HCT116 (cell line): ENCODE results near the gene BRD2. TPM values are rescaled to one million over a fixed set of nuclear protein-coding genes. Genes with fewer than 3 reads are reported as not detected.

Source experiments
- ATAC-seq: fragments of 200-7000 bp; cut with Tn5 transposase; 2 replicates; pipeline ENCODE4 v1.9.1; 2020; ENCODE audit warnings: mild to moderate bottlenecking, moderate library complexity
- BruUV-seq: library from RNA; stranded (reverse); fragments of 400-500 nt; replicated peaks from 2 replicates; lab custom pipeline; 2021; lab: Mats Ljungman, UMichigan
- CTCF ChIA-PET: fragments of 300-600 bp; sonication (Branson Sonifier 250); formaldehyde crosslinking; loops from one replicate; lab custom pipeline; 2021; ENCODE audit warnings: antibody characterized with exemption; lab: Charles Lee
- POLR2A ChIA-PET: fragments of 300-600, 350-600 bp; sonication (Branson Sonifier 250); formaldehyde crosslinking; loops from one replicate; lab custom pipeline; 2021; ENCODE audit warnings: antibody characterized with exemption; lab: Charles Lee
- RAD21 ChIA-PET, 2 experiments: fragments of 300-600 bp; sonication (Branson Sonifier 250); formaldehyde crosslinking; loops; one replicate each; lab custom pipeline; 2023; ENCODE audit warnings: low total read pairs in 2 of 2; ENCODE audit not compliant: uncharacterized antibody in 2 of 2, unreplicated experiment in 2 of 2, low non-redundant PET in 1 of 2; lab: Charles Lee
- DNase-seq: peaks from one replicate; pipeline ENCODE4 v3.0.0-alpha.2; 2010; ENCODE audit warnings: low read depth, low spot score
- H2AFZ ChIP-seq: fragments of 200-600 bp; shearing (Covaris generic), sonication (generic); 2 replicates; pipeline ENCODE4 v1.6.1; 2017; ENCODE audit warnings: low read depth, mixed run types, mixed read lengths, antibody characterized with exemption, low read length; ENCODE audit not compliant: poor library complexity, severe bottlenecking
- H3K27ac ChIP-seq: 2 replicates; pipeline ENCODE4 v1.5.1; 2012; ENCODE audit warnings: low read depth, low read length
- H3K27me3 ChIP-seq: fragments of 200-600 bp; sonication (generic); 2 replicates; pipeline ENCODE4 v1.6.1; 2016; ENCODE audit warnings: mixed run types, low read length, mixed read lengths; ENCODE audit not compliant: insufficient read depth
- H3K36me3 ChIP-seq, 2 experiments: fragments of 200-500 bp in 1 of 2; fragments of 200-600 bp in 1 of 2; sonication (Bioruptor generic) in 1 of 2; sonication (generic) in 1 of 2; 2 replicates each; pipeline versions ENCODE4 v1.5.1 to v1.6.1; 2014 to 2016; ENCODE audit warnings: low read length in 2 of 2, inconsistent platforms in 1 of 2, mixed read lengths in 1 of 2, mixed run types in 1 of 2; ENCODE audit not compliant: insufficient read depth in 2 of 2, control insufficient read depth in 1 of 2
- H3K4me1 ChIP-seq, 2 experiments: fragments of 200-600 bp in 1 of 2; sonication (generic) in 1 of 2; 2 replicates each; pipeline versions ENCODE4 v1.5.1 to v1.6.1; 2012 to 2017; ENCODE audit warnings: low read length in 2 of 2, inconsistent platforms in 1 of 2, mild to moderate bottlenecking in 1 of 2, mixed read lengths in 1 of 2, mixed run types in 1 of 2, moderate library complexity in 1 of 2; ENCODE audit not compliant: insufficient read depth in 2 of 2, control insufficient read depth in 1 of 2
- H3K4me2 ChIP-seq: fragments of 200-600 bp; sonication (generic); 2 replicates; pipeline ENCODE4 v1.6.1; 2017; ENCODE audit warnings: mixed run types, low read length, mixed read lengths
- H3K4me3 ChIP-seq, 2 experiments: fragments of 200-600 bp in 1 of 2; sonication (generic) in 1 of 2; replicated peaks in 1 of 2; 2 replicates each; pipeline ENCODE4 v1.5.1; 2011 to 2016; ENCODE audit warnings: low read length in 2 of 2, control low read depth in 1 of 2, low read depth in 1 of 2, mild to moderate bottlenecking in 1 of 2, mixed read lengths in 1 of 2, mixed run types in 1 of 2
- H3K79me2 ChIP-seq: fragments of 200-600 bp; sonication (generic); 2 replicates; pipeline ENCODE4 v1.6.1; 2017; ENCODE audit warnings: mild to moderate bottlenecking, mixed run types, low read length, moderate library complexity, mixed read lengths; ENCODE audit not compliant: insufficient read depth
- H3K9ac ChIP-seq: fragments of 200-600 bp; sonication (generic); 2 replicates; pipeline ENCODE4 v1.6.1; 2016; ENCODE audit warnings: low read length, mixed read lengths
- H3K9me2 ChIP-seq: fragments of 200-600 bp; sonication (generic), shearing (Covaris generic); 2 replicates; pipeline ENCODE4 v1.6.1; 2017; ENCODE audit warnings: mixed run types, mild to moderate bottlenecking, moderate library complexity; ENCODE audit not compliant: insufficient read depth
- H3K9me3 ChIP-seq, 2 experiments: fragments of 200-500 bp in 1 of 2; fragments of 200-600 bp in 1 of 2; sonication (Bioruptor generic) in 1 of 2; sonication (generic) in 1 of 2; 2 replicates each; pipeline ENCODE4 v1.6.1; 2014 to 2017; ENCODE audit warnings: low read length in 2 of 2, mixed read lengths in 2 of 2, inconsistent platforms in 1 of 2, low read depth in 1 of 2, mild to moderate bottlenecking in 1 of 2, mixed run types in 1 of 2, moderate library complexity in 1 of 2; ENCODE audit not compliant: control insufficient read depth in 1 of 2, insufficient read depth in 1 of 2
- H4K20me1 ChIP-seq: fragments of 200-600 bp; sonication (generic), shearing (Covaris generic); 2 replicates; pipeline ENCODE4 v1.6.1; 2017; ENCODE audit warnings: mixed run types, mild to moderate bottlenecking, moderate library complexity; ENCODE audit not compliant: insufficient read depth
- EGR1 ChIP-seq: IDR thresholded peaks from 2 replicates; pipeline ENCODE4 v1.6.1; 2012; ENCODE audit warnings: low read depth
- ELF1 ChIP-seq: IDR thresholded peaks from 2 replicates; pipeline ENCODE4 v1.6.1; 2012; ENCODE audit warnings: low read depth, borderline replicate concordance
- EZH2 ChIP-seq: fragments of 200-600 bp; sonication (generic); IDR thresholded peaks from 2 replicates; pipeline ENCODE4 v1.6.1; 2017; ENCODE audit warnings: antibody characterized with exemption, mixed run types
- POLR2A ChIP-seq: IDR thresholded peaks from 2 replicates; pipeline ENCODE4 v1.7.0; 2011; ENCODE audit warnings: borderline replicate concordance; ENCODE audit not compliant: insufficient read depth, insufficient read length; ENCODE audit errors: extremely low read depth
- POLR2AphosphoS5 ChIP-seq: IDR thresholded peaks from 2 replicates; pipeline ENCODE4 v1.6.1; 2011; ENCODE audit warnings: mild to moderate bottlenecking, low read depth, low read length, moderate library complexity
- TCF7L2 ChIP-seq: IDR thresholded peaks from 2 replicates; pipeline ENCODE4 v1.7.0; 2011; ENCODE audit warnings: borderline replicate concordance, inconsistent platforms; ENCODE audit not compliant: insufficient read depth, insufficient read length; ENCODE audit errors: extremely low read depth
- ZBTB33 ChIP-seq: IDR thresholded peaks from 2 replicates; pipeline ENCODE4 v1.6.1; 2011; ENCODE audit warnings: mild to moderate bottlenecking, low read length, moderate library complexity; ENCODE audit not compliant: insufficient replicate concordance; ENCODE audit errors: extremely low read depth
- ZFX ChIP-seq: fragments of 450-650 bp; IDR thresholded peaks from 2 replicates; pipeline ENCODE4 v1.6.1; 2017
- ZNF274 ChIP-seq: fragments of 200-500 bp; sonication (Bioruptor generic); IDR thresholded peaks from 2 replicates; pipeline ENCODE4 v1.6.1; 2014; ENCODE audit warnings: mild to moderate bottlenecking, low read depth, low read length, inconsistent platforms
- intact Hi-C: fragments of 100-400 bp; cut with micrococcal nuclease; formaldehyde crosslinking; loops from 2 replicates; pipeline ENCODE4 v1.10.0; 2022
- total RNA-seq: library from RNA; stranded (reverse); gene quantifications from one replicate; pipeline ENCODE4 v1.2.1, GENCODE V29; 2021; ENCODE audit not compliant: unreplicated experiment
- TF ChIP-seq, protein P1 (sequence below): IDR thresholded peaks from 2 replicates; pipeline ENCODE4 v1.6.1; 2012; ENCODE audit warnings: low read depth
- TF ChIP-seq, protein P2 (sequence below): IDR thresholded peaks from 2 replicates; pipeline ENCODE4 v1.6.1; 2012
- TF ChIP-seq, protein P3 (sequence below), 3 experiments: fragments of 200-600 bp in 1 of 3; sonication (generic) in 1 of 3; IDR thresholded peaks in 2 of 3; conservative IDR thresholded peaks in 1 of 3; 2 replicates each; pipeline ENCODE4 v1.5.1; 2012 to 2017; ENCODE audit warnings: low read depth in 2 of 3, low read length in 2 of 3, antibody characterized with exemption in 1 of 3, borderline replicate concordance in 1 of 3, control low read depth in 1 of 3, mild to moderate bottlenecking in 1 of 3, mixed read lengths in 1 of 3, mixed run types in 1 of 3, moderate library complexity in 1 of 3; ENCODE audit not compliant: insufficient read depth in 1 of 3

The BRD2 gene
- total RNA-seq, 1 experiment from 2014 or later: 260 TPM

GRCh38 chr6:33018418-33018817 is 50.0 kb downstream of the BRD2 start:
- TF ChIP-seq EGR1 (no peak), POLR2A (no peak), EZH2 (no peak), ZNF274 (no peak), ELF1 (no peak), POLR2AphosphoS5 (no peak), TCF7L2 (no peak), ZFX (no peak), ZBTB33 (no peak)
- TF ChIP-seq, protein P1, sequence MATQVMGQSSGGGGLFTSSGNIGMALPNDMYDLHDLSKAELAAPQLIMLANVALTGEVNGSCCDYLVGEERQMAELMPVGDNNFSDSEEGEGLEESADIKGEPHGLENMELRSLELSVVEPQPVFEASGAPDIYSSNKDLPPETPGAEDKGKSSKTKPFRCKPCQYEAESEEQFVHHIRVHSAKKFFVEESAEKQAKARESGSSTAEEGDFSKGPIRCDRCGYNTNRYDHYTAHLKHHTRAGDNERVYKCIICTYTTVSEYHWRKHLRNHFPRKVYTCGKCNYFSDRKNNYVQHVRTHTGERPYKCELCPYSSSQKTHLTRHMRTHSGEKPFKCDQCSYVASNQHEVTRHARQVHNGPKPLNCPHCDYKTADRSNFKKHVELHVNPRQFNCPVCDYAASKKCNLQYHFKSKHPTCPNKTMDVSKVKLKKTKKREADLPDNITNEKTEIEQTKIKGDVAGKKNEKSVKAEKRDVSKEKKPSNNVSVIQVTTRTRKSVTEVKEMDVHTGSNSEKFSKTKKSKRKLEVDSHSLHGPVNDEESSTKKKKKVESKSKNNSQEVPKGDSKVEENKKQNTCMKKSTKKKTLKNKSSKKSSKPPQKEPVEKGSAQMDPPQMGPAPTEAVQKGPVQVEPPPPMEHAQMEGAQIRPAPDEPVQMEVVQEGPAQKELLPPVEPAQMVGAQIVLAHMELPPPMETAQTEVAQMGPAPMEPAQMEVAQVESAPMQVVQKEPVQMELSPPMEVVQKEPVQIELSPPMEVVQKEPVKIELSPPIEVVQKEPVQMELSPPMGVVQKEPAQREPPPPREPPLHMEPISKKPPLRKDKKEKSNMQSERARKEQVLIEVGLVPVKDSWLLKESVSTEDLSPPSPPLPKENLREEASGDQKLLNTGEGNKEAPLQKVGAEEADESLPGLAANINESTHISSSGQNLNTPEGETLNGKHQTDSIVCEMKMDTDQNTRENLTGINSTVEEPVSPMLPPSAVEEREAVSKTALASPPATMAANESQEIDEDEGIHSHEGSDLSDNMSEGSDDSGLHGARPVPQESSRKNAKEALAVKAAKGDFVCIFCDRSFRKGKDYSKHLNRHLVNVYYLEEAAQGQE: no peak
- TF ChIP-seq, protein P2, sequence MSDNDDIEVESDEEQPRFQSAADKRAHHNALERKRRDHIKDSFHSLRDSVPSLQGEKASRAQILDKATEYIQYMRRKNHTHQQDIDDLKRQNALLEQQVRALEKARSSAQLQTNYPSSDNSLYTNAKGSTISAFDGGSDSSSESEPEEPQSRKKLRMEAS: no peak
- TF ChIP-seq, protein P3, sequence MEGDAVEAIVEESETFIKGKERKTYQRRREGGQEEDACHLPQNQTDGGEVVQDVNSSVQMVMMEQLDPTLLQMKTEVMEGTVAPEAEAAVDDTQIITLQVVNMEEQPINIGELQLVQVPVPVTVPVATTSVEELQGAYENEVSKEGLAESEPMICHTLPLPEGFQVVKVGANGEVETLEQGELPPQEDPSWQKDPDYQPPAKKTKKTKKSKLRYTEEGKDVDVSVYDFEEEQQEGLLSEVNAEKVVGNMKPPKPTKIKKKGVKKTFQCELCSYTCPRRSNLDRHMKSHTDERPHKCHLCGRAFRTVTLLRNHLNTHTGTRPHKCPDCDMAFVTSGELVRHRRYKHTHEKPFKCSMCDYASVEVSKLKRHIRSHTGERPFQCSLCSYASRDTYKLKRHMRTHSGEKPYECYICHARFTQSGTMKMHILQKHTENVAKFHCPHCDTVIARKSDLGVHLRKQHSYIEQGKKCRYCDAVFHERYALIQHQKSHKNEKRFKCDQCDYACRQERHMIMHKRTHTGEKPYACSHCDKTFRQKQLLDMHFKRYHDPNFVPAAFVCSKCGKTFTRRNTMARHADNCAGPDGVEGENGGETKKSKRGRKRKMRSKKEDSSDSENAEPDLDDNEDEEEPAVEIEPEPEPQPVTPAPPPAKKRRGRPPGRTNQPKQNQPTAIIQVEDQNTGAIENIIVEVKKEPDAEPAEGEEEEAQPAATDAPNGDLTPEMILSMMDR (IDR thresholded peaks at IDR 0.05 in 2 of 3, conservative IDR thresholded peaks at IDR 0.05 in 1 of 3; ENCODE audit: borderline replicate concordance in 1 of 3, insufficient read depth in 1 of 3, low read depth in 2 of 3, low read length in 2 of 3): no peak

More at GRCh38 chr6:33018418-33018817, 50.0 kb downstream of the BRD2 start:
- Histone ChIP-seq H3K4me3 (no peak overlapping the region), H3K36me3 (no peaks in the 10 kb centered on the region), H3K4me1 (peaks cover 0 to 3% of the 10 kb centered on the region in 2 experiments; a peak in 1 of 4 replicates), H3K9me3 (no peaks in the 10 kb centered on the region), H3K27ac (no peak overlapping the region), H3K9ac (no peak overlapping the region), H4K20me1 (no peaks in the 10 kb centered on the region), H3K27me3 (peaks cover 8% of the 10 kb centered on the region; the same call in 1 of the 2 replicates), H2AFZ (no peak overlapping the region), H3K79me2 (no peaks in the 10 kb centered on the region), H3K4me2 (no peak overlapping the region), H3K9me2 (no peaks in the 10 kb centered on the region)
- DNase-seq (no peak), ATAC-seq (no peak)
- POLR2A ChIA-PET: no interaction called here
- intact Hi-C loops: no loop called here
- no TSS peak for BruUV-seq
- CTCF ChIA-PET: interaction anchor here (1.1 kb wide), 1 partner anchor 230 kb away, joined by 4 read pairs; no protein-coding TSS in a partner anchor
- RAD21 ChIA-PET: no interaction called here
